Peyer's patch (tissue), 4 donors: ENCODE measurements around the gene ZNF100. TPM values are rescaled to one million over a fixed set of nuclear protein-coding genes. Genes with fewer than 3 reads are reported as not detected.
"Not testable (repeated sequence)": the region's sequence is repeated elsewhere in the genome, so short reads cannot be mapped to it uniquely, and the experiment has no call there.

Source experiments
- DNase-seq, 3 donors: peaks; one replicate each; pipeline ENCODE4 v3.0.0-alpha.2; 2017 to 2019
- H3K27ac ChIP-seq, 4 donors: fragments of 200-600 bp; sonication (generic); one replicate each; pipeline ENCODE4 v1.5.1; 2016 to 2019
- H3K27me3 ChIP-seq, 2 donors: fragments of 200-600 bp; sonication (generic); one replicate each; pipeline ENCODE4 v1.5.1; 2019
- H3K36me3 ChIP-seq, 3 donors: fragments of 200-600 bp; sonication (generic); one replicate each; pipeline ENCODE4 v1.5.1; 2016 to 2019
- H3K4me1 ChIP-seq, 4 donors: fragments of 200-600 bp; sonication (generic); one replicate each; pipeline ENCODE4 v1.5.1; 2016 to 2019
- H3K4me3 ChIP-seq, 4 donors: fragments of 200-600 bp; sonication (generic); 1 replicate in 3 of 4; 2 replicates in 1 of 4; pipeline ENCODE4 v1.5.1; 2016 to 2019; ENCODE audit warnings: mild to moderate bottlenecking in 1 of 4
- H3K9me3 ChIP-seq, 4 donors: fragments of 200-600 bp; sonication (generic); one replicate each; pipeline ENCODE4 v1.5.1; 2016 to 2019; ENCODE audit warnings: mild to moderate bottlenecking in 1 of 4
- CTCF ChIP-seq, 6 experiments: fragments of 450-650 bp in 4 of 6; fragments of 200-600 bp in 2 of 6; sonication (generic) in 1 of 6; IDR thresholded peaks; one replicate each; pipeline ENCODE4 v1.5.1; 2017 to 2019; ENCODE audit warnings: antibody characterized with exemption in 6 of 6, mild to moderate bottlenecking in 3 of 6, moderate library complexity in 1 of 6
- POLR2A ChIP-seq, 2 donors: fragments of 450-650 bp; IDR thresholded peaks; one replicate each; pipeline ENCODE4 v1.5.1; 2017; ENCODE audit warnings: antibody characterized with exemption in 2 of 2, mild to moderate bottlenecking in 2 of 2, moderate library complexity in 2 of 2
- total RNA-seq, 4 donors: library from RNA; depleted of rRNA; stranded (reverse); fragments of >200 nt; gene quantifications; one replicate each; pipeline ENCODE4 v1.1.0, GENCODE V29; 2016

Gene ZNF100
- total RNA-seq, 4 donors from 2014 or later, result 5.1 to 16.5 (median 7.2) TPM

GRCh38 chr19:21748088-21748487, 19.3 kb downstream of the ZNF100 start:
- no peak for DNase-seq
- TF ChIP-seq POLR2A (IDR thresholded peaks at IDR 0.05), result no peak
- TF ChIP-seq CTCF (IDR thresholded peaks at IDR 0.05), result no peak
- Histone ChIP-seq H3K27me3 (no peaks in the 10 kb centered on the region), H3K4me3 (no peak overlapping the region), H3K4me1 (no peaks in the 10 kb centered on the region), H3K9me3 (peaks cover 0 to 3% (median 0%) of the 10 kb centered on the region in 4 donors), H3K27ac (no peak overlapping the region), H3K36me3 (peaks cover 0 to 26% (median 0%) of the 10 kb centered on the region in 3 donors)

GRCh38 chr19:21740559-21740958, 26.8 kb downstream of the ZNF100 start:
- H3K4me3 ChIP-seq, result no peak overlapping the region
- no peaks in the 10 kb centered on the region for H3K4me1 ChIP-seq
- no peaks in the 10 kb centered on the region for H3K27me3 ChIP-seq
- H3K36me3 ChIP-seq, result peaks cover 0 to 54% (median 0%) of the 10 kb centered on the region in 3 donors
- no peak for TF ChIP-seq CTCF (IDR thresholded peaks at IDR 0.05)
- no peak for TF ChIP-seq POLR2A (IDR thresholded peaks at IDR 0.05)
- H3K9me3 ChIP-seq, result peaks cover 0 to 12% (median 4%) of the 10 kb centered on the region in 4 donors
- DNase-seq, result no peak
- H3K27ac ChIP-seq, result no peak overlapping the region

GRCh38 chr19:21726942-21727747, 40.2 kb downstream of the ZNF100 start:
- H3K27me3 ChIP-seq, H3K4me1 ChIP-seq, H3K27ac ChIP-seq, H3K4me3 ChIP-seq, DNase-seq: not testable (repeated sequence)
- Histone ChIP-seq H3K36me3 (peaks cover 0 to 20% (median 0%) of the 10 kb centered on the region in 3 donors), H3K9me3 (peaks cover 0 to 41% (median 12%) of the 10 kb centered on the region in 4 donors)

- no peaks in the 10 kb centered on the region for H3K27me3 ChIP-seq
- DNase-seq, result no peak
- no peak overlapping the region for H3K4me3 ChIP-seq
- H3K4me1 ChIP-seq, result no peaks in the 10 kb centered on the region
- no peak for TF ChIP-seq POLR2A (IDR thresholded peaks at IDR 0.05)
- no peak for TF ChIP-seq CTCF (IDR thresholded peaks at IDR 0.05)
- H3K27ac ChIP-seq, result no peak overlapping the region
- H3K36me3 ChIP-seq, result no peaks in the 10 kb centered on the region
- peaks cover 0 to 6% (median 0%) of the 10 kb centered on the region in 4 donors for H3K9me3 ChIP-seq
Observed at GRCh38 chr19:21713761-21714160, 53.6 kb downstream of the ZNF100 start.

- no peak for DNase-seq
- no peak for TF ChIP-seq CTCF (IDR thresholded peaks at IDR 0.05)
- no peak for TF ChIP-seq POLR2A (IDR thresholded peaks at IDR 0.05)
- Histone ChIP-seq H3K4me1 (no peaks in the 10 kb centered on the region), H3K36me3 (no peaks in the 10 kb centered on the region), H3K4me3 (no peak overlapping the region), H3K27me3 (no peaks in the 10 kb centered on the region), H3K9me3 (peaks cover 0 to 3% (median 1%) of the 10 kb centered on the region in 4 donors), H3K27ac (no peak overlapping the region)
Observed at GRCh38 chr19:21709464-21709863, 57.9 kb downstream of the ZNF100 start.

GRCh38 chr19:21707878-21708277, 59.5 kb downstream of the ZNF100 start:
- not testable (repeated sequence) for H3K4me1 ChIP-seq, H3K36me3 ChIP-seq, H3K27me3 ChIP-seq, DNase-seq, H3K4me3 ChIP-seq, H3K27ac ChIP-seq, H3K9me3 ChIP-seq
